SH-SY5Y (cell line): ENCODE results near the gene PDCD7.

Experiments
- GATA2 ChIP-seq: IDR thresholded peaks from 2 replicates; pipeline ENCODE4 v1.6.1; 2011; ENCODE audit warnings: mild to moderate bottlenecking, low read depth, low read length
- GATA3 ChIP-seq: IDR thresholded peaks from 2 replicates; pipeline ENCODE4 v1.6.1; 2011; ENCODE audit warnings: low read depth, mild to moderate bottlenecking, low read length, moderate library complexity

DNA sequence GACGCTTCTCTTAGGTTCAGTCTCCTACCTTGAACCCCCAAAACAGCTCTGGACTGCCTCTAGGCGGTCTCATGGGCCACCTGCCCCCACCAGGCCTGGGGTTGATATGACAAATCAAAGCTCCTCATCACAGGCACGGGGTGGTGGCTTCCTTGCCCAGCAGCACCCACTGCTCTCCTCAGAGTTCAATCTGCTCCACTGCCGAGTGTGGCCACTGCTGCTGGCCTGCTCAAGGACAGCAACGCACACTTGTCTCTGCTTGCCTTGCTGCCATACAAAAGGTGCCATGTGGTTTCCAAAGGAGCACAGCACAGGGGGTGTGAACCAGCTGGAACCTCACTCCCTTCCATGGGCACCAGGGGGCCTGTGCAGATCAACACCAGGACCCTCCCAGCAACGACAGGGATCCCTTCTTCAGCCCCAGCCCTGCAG, 46.9 kb downstream of the PDCD7 start:
- TF ChIP-seq GATA2 (no peak), GATA3 (no peak)
